Measurements from ENCODE around the gene PTPRN2.

- TF ChIP-seq POLR2AphosphoS5 (IDR thresholded peaks at IDR 0.05) (no peak), CTCF (IDR thresholded peaks at IDR 0.05) (no peak), POLR2A (IDR thresholded peaks at IDR 0.05) (no peak)
Measured at GRCh38 chr7:158284617-158285382, 302.8 kb downstream of the PTPRN2 start.
